GM18508 (cell line): ENCODE measurements around the gene PLPP3.

Experiments
- ATAC-seq: cut with Tn5 transposase; IDR thresholded peaks from one replicate; pipeline ENCODE4 v1.9.1; 2021; ENCODE audit warnings: moderate number of reproducible peaks; ENCODE audit not compliant: insufficient read depth, unreplicated experiment

Gene PLPP3

GRCh38 chr1:56505792-56506743 lies 73.3 kb downstream of the PLPP3 start:
- no peak for ATAC-seq

GRCh38 chr1:56502700-56503245 lies 76.6 kb downstream of the PLPP3 start:
- no peak for ATAC-seq

- no peak for ATAC-seq
Observed at GRCh38 chr1:56501888-56502287, 77.5 kb downstream of the PLPP3 start.

- no peak for ATAC-seq
Observed at GRCh38 chr1:56501426-56501825, 77.9 kb downstream of the PLPP3 start.

- no peak for ATAC-seq
Observed at GRCh38 chr1:56496821-56497772, 82.3 kb downstream of the PLPP3 start.

- ATAC-seq, result no peak
Observed at GRCh38 chr1:56496158-56496557, 83.2 kb downstream of the PLPP3 start.

- no peak for ATAC-seq
Observed at GRCh38 chr1:56495538-56495937, 83.8 kb downstream of the PLPP3 start.

- ATAC-seq, result no peak
Observed at GRCh38 chr1:56494306-56494705, 85.1 kb downstream of the PLPP3 start.

GRCh38 chr1:56493826-56494225 lies 85.5 kb downstream of the PLPP3 start:
- ATAC-seq, result no peak

- no peak for ATAC-seq
Observed at GRCh38 chr1:56491441-56491840, 87.9 kb downstream of the PLPP3 start.

GRCh38 chr1:56490619-56491018 lies 88.7 kb downstream of the PLPP3 start:
- no peak for ATAC-seq

GRCh38 chr1:56489695-56490094 lies 89.7 kb downstream of the PLPP3 start:
- no peak for ATAC-seq

- no peak for ATAC-seq
Observed at GRCh38 chr1:56484695-56485094, 94.7 kb downstream of the PLPP3 start.

- ATAC-seq, result no peak
Observed at GRCh38 chr1:56483104-56483503, 96.3 kb downstream of the PLPP3 start.

- no peak for ATAC-seq
Observed at GRCh38 chr1:56482486-56482885, 96.9 kb downstream of the PLPP3 start.

GRCh38 chr1:56481140-56481694 lies 98.1 kb downstream of the PLPP3 start:
- no peak for ATAC-seq

- ATAC-seq, result no peak
Observed at GRCh38 chr1:56478734-56479133, 100.6 kb downstream of the PLPP3 start.

- no peak for ATAC-seq
Observed at GRCh38 chr1:56477164-56478111, 101.9 kb downstream of the PLPP3 start.

GRCh38 chr1:56473582-56474270 lies 105.6 kb downstream of the PLPP3 start:
- no peak for ATAC-seq
